Vagina (tissue), 2 donors: ENCODE data around the gene CKS1B.

Experiments used
- CTCF ChIP-seq, 3 experiments: fragments of 450-650 bp in 2 of 3; fragments of 200-600 bp in 1 of 3; sonication (generic) in 1 of 3; IDR thresholded peaks; one replicate each; pipeline ENCODE4 v1.5.1; 2017 to 2019; ENCODE audit warnings: antibody characterized with exemption in 3 of 3, mild to moderate bottlenecking in 2 of 3, moderate library complexity in 2 of 3
- POLR2A ChIP-seq, 2 donors: fragments of 450-650 bp; IDR thresholded peaks; one replicate each; pipeline ENCODE4 v1.6.1; 2017; ENCODE audit warnings: antibody characterized with exemption in 2 of 2, mild to moderate bottlenecking in 2 of 2, moderate library complexity in 2 of 2

- no peak for TF ChIP-seq POLR2A (IDR thresholded peaks at IDR 0.05)
- no peak for TF ChIP-seq CTCF (IDR thresholded peaks at IDR 0.05)
Measured at GRCh38 chr1:155004352-155005075, 30.0 kb downstream of the CKS1B start.
